GM12801 (cell line): ENCODE measurements around the gene AP3S1.

Experiments
- CTCF ChIP-seq: IDR thresholded peaks from one replicate; pipeline ENCODE4 v1.5.1; 2011; ENCODE audit warnings: control low read depth; ENCODE audit not compliant: insufficient read length; ENCODE audit errors: extremely low read depth

The AP3S1 gene

DNA sequence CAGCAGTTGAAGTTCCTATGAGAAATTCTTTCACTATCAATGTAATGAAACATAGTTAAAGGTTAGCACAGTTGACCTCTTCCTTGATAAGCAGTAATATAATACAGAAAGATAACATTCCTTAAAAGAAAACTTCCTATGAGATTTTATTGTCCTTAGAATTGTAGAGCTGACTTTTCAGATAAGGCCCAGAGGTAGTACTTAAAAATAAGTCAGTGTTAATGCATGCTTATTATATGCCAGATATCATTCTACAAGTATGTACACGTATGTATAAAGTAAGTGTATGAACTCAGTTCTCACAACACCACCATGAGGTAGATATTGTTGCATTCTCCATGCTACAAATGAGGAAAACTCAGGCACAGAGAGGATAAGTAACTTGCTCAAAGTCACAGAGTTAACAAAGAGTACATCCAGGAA lies 15.3 kb downstream of the AP3S1 start:
- no peak for TF ChIP-seq CTCF

GRCh38 chr5:115857626-115858349 lies 16.1 kb downstream of the AP3S1 start:
- TF ChIP-seq CTCF = no peak

DNA sequence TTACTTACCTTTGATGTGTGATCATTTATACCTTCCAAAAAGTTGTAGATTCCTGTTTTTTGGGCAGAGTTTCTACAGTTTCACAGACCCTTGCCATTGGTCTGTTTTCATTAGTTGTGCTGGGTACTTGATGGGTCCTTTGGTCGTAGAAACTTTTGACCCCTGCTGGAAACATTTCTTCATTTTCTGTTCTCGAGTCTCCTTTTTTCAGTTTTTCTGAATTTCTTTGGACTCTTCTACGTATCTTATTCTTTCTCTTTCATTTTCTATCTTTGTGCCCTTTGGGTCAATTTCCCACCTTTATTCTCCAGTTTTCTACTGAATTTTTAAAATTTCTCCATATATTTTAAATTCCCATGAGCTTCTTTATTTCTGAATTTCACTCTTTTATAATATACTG lies 16.7 kb downstream of the AP3S1 start:
- TF ChIP-seq CTCF = no peak

- TF ChIP-seq CTCF = no peak
Observed at GRCh38 chr5:115859378-115859777, 17.6 kb downstream of the AP3S1 start.

DNA sequence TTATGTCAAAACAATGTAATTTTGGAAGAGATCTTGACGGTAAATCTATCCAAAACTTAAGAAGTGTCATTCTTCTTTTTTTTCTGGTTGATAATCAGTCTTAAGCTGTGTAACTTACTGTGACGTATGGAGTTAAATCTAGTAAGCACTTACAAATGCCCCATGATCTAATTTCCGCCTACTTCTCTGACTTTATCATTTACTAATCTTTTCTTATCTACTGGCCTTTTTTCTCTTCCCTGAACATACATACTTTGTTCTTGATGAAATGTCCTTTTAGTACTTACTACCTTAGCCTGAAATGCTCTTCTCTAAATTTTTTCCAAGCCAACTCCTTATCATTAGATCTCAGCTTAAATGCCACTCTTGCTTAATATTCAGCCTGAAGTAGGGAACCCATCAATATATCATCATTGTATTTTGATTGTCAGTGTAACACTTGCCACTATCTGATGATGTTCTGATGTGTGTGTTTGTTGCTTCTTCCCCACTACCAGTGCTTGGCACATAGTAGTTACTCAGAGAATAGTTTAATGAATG lies 27.6 kb downstream of the AP3S1 start:
- no peak for TF ChIP-seq CTCF

DNA sequence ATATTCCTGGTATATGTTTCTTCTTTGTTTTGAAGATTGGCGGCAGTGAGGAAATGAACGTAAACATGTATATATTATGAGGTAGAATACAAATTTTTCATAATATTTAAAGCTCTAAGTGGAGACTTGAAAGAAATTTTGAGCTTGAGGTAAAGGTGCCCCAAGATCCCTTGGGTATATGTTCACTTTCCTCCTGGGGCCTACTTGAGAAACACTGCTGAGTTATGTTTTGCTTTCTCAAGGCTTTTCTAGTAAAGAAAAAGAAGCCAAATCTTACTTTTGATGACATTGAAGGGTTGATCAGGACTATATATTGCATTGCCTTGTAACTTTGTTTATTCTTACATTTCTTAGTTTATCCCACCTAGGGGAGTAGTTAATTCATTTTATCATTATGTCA lies 30.7 kb downstream of the AP3S1 start:
- no peak for TF ChIP-seq CTCF

DNA sequence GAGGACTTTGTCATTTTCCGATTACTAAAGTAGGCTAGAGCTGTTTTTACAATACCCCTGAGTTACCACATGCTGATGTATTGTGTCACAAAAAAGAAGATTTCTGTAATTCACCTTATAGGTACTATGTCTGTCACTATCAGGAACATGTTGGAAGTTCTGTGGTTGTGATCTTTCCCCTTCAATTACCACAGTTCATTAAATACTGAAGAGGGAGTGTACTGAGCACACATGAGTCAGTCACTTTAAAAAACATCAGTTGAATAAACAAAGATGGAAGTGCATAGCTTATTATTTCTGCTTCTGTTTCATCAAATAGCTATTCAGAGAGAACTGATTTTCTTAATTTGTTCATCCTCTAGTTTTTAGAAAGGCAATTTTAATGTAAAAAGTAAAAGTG lies 31.7 kb downstream of the AP3S1 start:
- no peak for TF ChIP-seq CTCF

DNA sequence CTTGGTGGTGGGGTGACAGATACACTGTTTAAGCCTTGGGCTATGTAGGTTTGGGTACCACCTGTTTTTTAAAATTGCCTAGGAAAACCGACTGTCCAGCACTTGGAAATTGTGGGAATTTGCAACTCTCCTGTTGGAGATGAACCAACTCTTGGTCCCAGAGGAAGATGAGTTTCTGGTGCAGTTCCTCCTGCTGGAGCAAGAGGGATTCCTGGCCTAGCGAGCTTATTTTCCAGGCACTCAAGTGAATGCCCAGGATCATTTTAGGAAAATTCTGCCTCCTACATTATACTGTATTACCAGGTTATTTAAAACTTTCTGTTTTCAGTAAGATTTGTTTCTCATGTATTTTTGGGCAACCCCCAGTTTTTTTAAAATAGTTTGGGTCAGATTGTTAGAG lies 33.7 kb downstream of the AP3S1 start:
- TF ChIP-seq CTCF = no peak
